Measurements from ENCODE around the gene HHIP.

GRCh38 chr4:144647095-144647561 is 1.2 kb downstream of the HHIP start:
- TF ChIP-seq FOXM1 (IDR thresholded peaks at IDR 0.05; ENCODE audit: borderline replicate concordance) = no peak
- no peak for TF ChIP-seq ARNT (IDR thresholded peaks at IDR 0.05)
- no peak for TF ChIP-seq ELF4 (IDR thresholded peaks at IDR 0.05)
- no peak for TF ChIP-seq FOXK2 (IDR thresholded peaks at IDR 0.05)
